ENCODE results near the gene CNOT3.
"Not testable (repeated sequence)": the region's sequence is repeated elsewhere in the genome, so short reads cannot be mapped to it uniquely, and the experiment has no call there.

CNOT3 gene

DNA sequence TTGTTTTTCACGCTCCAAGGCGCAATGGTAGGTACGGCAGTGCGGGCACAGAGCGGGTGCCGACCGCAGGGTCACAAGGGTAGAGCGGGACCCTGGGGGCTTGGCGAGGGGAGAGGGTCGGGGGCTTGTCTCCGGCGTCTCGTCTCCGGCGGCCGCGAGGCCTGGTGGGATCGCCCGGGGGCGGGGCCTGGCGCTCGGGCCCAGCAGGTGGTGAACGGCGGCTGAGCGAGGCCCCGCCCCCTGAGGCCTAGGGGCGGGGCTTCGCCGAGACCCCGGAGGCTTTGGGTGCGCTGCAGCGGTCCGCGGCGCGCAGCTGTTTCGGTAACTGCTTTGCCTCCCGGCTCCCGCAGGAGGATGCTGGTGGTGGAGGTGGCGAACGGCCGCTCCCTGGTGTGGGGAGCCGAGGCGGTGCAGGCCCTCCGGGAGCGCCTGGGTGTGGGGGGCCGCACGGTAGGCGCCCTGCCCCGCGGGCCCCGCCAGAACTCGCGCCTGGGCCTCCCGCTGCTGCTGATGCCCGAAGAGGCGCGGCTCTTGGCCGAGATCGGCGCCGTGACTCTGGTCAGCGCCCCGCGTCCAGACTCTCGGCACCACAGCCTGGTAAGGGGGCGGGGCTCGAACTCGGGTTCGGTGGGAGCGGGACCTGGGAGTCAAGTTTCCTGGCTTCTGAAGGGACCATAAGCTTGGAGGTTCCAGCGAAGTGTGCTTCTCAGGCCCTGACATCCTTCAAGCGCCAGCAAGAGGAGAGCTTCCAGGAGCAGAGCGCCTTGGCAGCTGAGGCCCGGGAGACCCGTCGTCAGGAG lies 53.6 kb downstream of the CNOT3 start, which contains the start of gene TSEN34:
Gene TSEN34, plus strand, starts transcription at position 298 of the 800 bp plus-strand sequence. Its CDS starts 57 bp downstream, at position 355.
- peak; percentile 77 to 85 for DNase-seq (ENCODE audit: low read depth in 2 of 2)

DNA sequence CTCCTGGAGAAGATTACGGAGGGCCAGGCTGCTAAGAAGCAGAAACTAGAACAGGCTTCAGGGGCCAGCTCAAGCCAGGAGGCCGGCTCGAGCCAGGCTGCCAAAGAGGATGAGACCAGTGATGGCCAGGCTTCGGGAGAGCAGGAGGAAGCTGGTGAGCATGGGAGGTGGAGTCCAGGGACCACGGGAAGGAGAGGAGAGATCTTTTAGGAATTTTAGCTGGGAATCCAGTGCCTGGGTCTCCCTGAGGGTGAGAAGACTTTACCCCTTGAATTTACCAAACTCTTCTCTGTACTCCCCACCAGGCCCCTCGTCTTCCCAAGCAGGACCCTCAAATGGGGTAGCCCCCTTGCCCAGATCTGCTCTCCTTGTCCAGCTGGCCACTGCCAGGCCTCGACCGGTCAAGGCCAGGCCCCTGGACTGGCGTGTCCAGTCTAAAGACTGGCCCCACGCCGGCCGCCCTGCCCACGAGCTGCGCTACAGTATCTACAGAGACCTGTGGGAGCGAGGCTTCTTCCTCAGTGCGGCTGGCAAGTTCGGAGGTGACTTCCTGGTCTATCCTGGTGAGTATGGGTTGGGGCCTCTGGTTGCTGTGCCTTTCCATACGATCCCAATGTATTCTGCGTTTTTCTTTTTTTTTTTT lies 54.4 kb downstream of the CNOT3 start:
- no peak for DNase-seq (ENCODE audit: low read depth in 2 of 2)

DNA sequence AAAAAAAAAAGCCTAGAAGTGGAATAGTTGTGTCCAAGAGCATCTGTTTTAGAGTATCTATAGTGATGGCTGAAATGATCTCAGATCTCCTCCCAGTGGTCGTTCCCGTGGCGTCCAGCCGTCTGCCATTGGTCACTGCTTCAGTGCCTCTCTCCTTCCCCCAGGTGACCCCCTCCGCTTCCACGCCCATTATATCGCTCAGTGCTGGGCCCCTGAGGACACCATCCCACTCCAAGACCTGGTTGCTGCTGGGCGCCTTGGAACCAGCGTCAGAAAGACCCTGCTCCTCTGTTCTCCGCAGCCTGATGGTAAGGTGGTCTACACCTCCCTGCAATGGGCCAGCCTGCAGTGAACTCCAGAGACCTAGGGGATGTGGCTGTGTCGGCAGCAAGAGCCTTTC lies 55.4 kb downstream of the CNOT3 start:
- no peak for DNase-seq (ENCODE audit: low read depth in 2 of 2)

DNA sequence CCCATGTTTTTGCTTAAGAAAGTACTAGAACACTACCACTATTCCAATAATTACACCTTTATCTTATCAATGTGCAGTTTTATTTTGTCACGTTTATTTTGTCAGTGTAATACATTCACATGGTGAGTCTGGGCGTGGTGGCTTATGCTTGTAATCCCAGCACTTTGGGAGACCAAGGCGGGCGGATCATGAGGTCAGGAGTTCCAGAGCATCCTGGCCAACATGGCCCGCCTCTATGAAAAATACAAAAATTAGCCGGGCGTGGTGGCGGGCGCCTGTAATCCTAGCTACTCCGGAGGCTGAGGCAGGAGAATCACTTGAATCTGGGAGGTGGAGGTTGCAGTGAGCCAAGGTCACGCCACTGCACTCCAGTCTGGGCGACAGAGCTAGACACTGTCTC lies 56.9 kb downstream of the CNOT3 start:
- DNase-seq (ENCODE audit: low read depth in 2 of 2): not testable (repeated sequence)

DNA sequence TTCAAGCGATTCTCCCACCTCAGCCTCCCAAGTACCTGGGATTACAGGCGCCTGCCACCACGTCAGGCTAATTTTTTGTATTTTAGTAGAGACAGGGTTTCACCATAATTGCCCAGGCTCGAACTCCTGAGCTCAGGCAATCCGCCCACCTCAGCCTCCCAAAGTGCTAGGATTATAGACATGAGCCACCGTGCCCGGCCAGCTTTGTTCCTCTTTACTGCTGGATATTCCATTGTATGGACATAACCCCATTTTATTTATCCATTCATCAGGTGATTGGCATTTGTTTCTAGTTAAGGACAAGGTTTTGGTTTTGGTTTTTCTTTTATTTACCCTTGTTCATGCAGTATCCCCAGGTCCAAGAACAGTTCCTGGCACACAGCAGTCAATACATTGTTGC lies 59.0 kb downstream of the CNOT3 start:
- no peak for DNase-seq (ENCODE audit: low read depth in 2 of 2)

DNA sequence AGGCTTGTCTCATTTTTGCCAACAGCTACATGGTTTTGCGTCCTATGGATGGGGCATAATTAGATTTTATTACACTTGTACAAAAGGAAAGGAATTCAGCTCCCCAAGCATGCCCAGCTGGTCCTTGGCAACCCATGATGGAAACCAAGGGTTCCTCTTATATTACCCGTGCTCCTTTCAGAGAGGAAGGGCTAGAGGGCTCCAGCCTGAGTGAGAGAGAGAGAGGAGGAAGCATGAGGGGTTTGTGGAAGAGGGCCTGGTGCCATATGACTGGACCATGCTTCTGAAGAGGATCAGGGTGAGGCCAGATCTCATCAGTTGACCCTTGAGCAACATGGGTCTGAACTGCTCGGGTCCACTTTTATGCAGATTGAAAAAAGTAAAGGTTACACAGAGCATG lies 59.6 kb downstream of the CNOT3 start:
- no peak for DNase-seq (ENCODE audit: low read depth in 2 of 2)

DNA sequence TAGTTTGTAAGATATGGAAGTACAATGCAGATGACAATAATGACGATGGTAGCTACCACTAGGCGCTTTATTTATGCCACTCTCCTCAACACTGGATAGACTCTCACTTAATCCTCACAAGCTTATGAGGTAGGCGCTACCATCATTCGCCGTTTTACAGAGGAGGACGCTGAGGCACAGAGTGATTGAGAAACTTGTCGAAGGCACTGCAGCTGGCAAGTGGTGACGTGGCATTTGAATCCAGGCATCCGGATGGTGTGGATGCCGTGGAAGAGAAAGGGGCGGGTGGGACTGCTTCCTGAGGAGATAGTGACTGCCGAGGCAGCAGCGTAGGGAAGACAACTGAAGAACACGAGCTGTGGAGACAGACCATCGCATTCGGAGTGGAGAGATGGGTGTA lies 61.8 kb downstream of the CNOT3 start:
- DNase-seq (ENCODE audit: low read depth in 2 of 2): no peak

DNA sequence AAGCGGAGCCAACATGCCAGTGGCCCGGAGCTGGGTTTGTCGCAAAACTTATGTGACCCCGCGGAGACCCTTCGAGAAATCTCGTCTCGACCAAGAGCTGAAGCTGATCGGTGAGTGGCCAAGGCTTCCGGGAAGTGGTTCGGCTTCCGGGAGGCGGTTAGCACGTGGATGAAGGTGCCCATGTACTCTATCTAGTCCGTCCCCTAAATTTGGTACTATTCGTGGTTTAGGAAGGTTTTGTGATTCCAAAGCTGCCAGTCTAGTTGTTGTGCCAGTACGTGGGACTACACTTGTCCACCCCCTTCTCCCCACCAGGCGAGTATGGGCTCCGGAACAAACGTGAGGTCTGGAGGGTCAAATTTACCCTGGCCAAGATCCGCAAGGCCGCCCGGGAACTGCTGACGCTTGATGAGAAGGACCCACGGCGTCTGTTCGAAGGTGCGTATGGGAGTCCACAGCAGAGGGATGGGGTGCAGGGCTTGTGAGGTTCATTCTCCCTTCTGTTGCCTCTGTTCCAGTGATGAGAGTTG lies 63.7 kb downstream of the CNOT3 start:
- no peak for DNase-seq (ENCODE audit: low read depth in 2 of 2)

DNA sequence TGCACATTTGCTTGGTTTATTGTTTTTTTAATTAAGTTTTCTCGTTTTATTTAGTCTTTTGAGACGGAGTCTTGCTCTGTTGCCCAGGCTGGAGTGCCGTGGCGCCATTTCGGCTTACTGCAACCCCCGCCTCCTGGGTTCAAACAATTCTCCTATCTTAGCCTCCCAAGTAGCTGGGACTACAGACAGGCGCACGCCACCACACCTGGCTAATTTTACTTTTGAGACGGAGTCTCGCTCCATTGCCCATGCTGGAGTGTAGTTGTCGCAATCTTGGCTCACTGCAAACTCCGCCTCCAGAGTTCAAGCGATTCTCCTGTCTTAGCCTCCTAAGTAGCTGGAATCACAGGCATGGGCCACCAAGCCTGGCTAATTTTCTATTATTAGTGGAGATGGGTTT lies 64.4 kb downstream of the CNOT3 start:
- no peak for DNase-seq (ENCODE audit: low read depth in 2 of 2)

DNA sequence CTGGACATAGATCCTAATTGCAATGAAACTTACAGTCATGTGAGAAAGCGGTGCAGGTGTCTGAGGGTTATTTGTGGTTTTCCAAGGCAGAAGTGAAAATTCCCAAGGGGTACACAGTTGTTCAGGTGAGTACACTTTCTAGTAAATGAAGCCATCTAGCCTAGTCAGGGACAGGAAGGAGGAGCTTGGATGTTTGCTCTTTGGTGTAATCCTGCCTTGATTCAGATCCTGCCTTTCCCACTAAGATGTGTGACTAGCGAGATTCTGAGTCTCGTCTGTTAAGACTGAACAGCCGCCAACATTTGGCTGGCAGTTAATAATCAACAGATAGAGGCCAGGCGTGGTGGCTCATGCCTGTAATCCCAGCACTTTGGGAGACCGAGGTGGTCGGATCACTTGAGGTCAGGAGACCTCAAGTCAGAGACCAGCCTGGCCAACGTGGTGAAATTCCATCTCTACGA lies 65.6 kb downstream of the CNOT3 start:
- no peak for DNase-seq (ENCODE audit: low read depth in 2 of 2)

DNA sequence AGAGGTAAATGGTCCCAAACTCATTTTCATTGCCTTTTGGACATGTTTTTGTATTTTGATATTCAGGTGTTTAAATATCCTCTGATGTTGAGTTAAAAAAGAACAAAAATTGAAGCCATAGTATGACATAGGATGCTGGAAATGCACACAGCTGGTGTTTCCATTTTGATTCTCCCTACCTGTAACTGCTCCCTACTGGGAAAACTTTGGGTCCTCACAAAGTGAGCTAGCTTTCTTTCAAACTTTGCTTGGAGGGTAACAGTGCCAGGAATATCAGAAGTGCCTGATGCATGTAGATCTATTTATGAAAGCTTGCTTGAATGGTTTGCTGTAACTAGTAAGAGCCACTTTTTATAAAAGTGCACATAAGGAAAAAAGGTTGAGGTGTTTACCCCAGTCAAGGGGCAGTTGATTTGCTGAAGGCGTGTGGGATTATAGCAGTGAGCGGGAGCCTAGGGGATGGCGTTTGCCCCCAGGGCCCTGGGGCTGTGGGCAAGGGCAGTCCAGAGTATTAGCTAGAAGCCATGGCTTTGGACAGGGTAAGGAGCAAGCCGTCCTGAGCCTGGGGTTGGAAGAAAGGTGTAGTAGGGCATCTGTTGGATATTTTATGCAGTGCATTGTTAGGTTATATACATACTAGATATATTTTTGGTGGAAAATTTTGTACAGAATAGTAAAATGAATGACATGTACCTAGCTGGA lies 67.4 kb downstream of the CNOT3 start:
- no peak for DNase-seq (ENCODE audit: low read depth in 2 of 2)

All from stimulated activated CD8-positive, alpha-beta memory T cell treated with anti-CD3 and anti-CD28 coated beads, Interleukin-15, amount 100 ng/mL, for 48 hours (primary cell).